T-helper 17 cell (primary cell): ENCODE data around the gene ADNP. TPM values are rescaled to one million over a fixed set of nuclear protein-coding genes. Genes with fewer than 3 reads are reported as not detected.

ENCODE experiments used
- total RNA-seq, 4 donors: library from RNA in 2 of 4; stranded (reverse) in 2 of 4; gene quantifications; one replicate each; pipeline ENCODE4 v1.2.3 and lab custom pipeline; 2022 to 2026

Gene ADNP
- total RNA-seq, 2 donors from 2014 or later, result 54.8 to 59.7 TPM

Other genes starting within 250 kb of the ADNP start
- gene RIPOR3, start 239.9 kb downstream of the ADNP start, total RNA-seq, result 1 to 10 TPM in 1 of 2 donors, not detected in 1; 2.1 TPM
- gene PARD6B, start 199.9 kb downstream of the ADNP start, total RNA-seq, result 1 to 10 TPM; 4.0 to 6.8 TPM
- 1 to 10 TPM; 8.0 to 8.5 TPM for gene BCAS4, start 136.4 kb downstream of the ADNP start, total RNA-seq
- 10 to 100 TPM; 25.9 to 34.1 TPM for gene DPM1, start 27.1 kb upstream of the ADNP start, total RNA-seq
- 1 to 10 TPM; 3.2 to 3.8 TPM for gene MOCS3, start 27.4 kb upstream of the ADNP start, total RNA-seq
- gene KCNG1, start 91.7 kb upstream of the ADNP start, total RNA-seq, result under 1 TPM in 1 of 2 donors, not detected in 1; 0.90 TPM